ENCODE measurements around the gene RETREG2.

Gene RETREG2

GRCh38 chr2:219177552-219178376 lies at the start of gene RETREG2:
Gene RETREG2, plus strand, starts transcription at chr2:219178275. Its CDS starts 78 bp downstream, at chr2:219178353.
- peak; percentile 66; the same call in 1 of the 2 replicates for TF ChIP-seq CTCF (IDR thresholded peaks at IDR 0.05; ENCODE audit: borderline replicate concordance, insufficient read depth, low read depth, low read length)
- H3K4me3 ChIP-seq (ENCODE audit: low read depth, low read length), result peak within 1 kb of the TSS; percentile 64

- no peak for TF ChIP-seq CTCF (IDR thresholded peaks at IDR 0.05; ENCODE audit: borderline replicate concordance, insufficient read depth, low read depth, low read length)
- no peak overlapping the region for H3K4me3 ChIP-seq (ENCODE audit: low read depth, low read length)
Measured at GRCh38 chr2:219128396-219128795, 49.7 kb upstream of the RETREG2 start.

- no peak for TF ChIP-seq CTCF (IDR thresholded peaks at IDR 0.05; ENCODE audit: borderline replicate concordance, insufficient read depth, low read depth, low read length)
- H3K4me3 ChIP-seq (ENCODE audit: low read depth, low read length), result no peak overlapping the region
Measured at GRCh38 chr2:219129589-219129988, 48.5 kb upstream of the RETREG2 start.

GRCh38 chr2:219131327-219131726 lies 46.7 kb upstream of the RETREG2 start:
- no peak overlapping the region for H3K4me3 ChIP-seq (ENCODE audit: low read depth, low read length)
- TF ChIP-seq CTCF (IDR thresholded peaks at IDR 0.05; ENCODE audit: borderline replicate concordance, insufficient read depth, low read depth, low read length), result no peak

GRCh38 chr2:219131744-219132143 lies 46.3 kb upstream of the RETREG2 start:
- no peak for TF ChIP-seq CTCF (IDR thresholded peaks at IDR 0.05; ENCODE audit: borderline replicate concordance, insufficient read depth, low read depth, low read length)
- H3K4me3 ChIP-seq (ENCODE audit: low read depth, low read length), result no peak overlapping the region

- no peak for TF ChIP-seq CTCF (IDR thresholded peaks at IDR 0.05; ENCODE audit: borderline replicate concordance, insufficient read depth, low read depth, low read length)
Measured at GRCh38 chr2:219133976-219134375, 44.1 kb upstream of the RETREG2 start.

GRCh38 chr2:219140722-219141121 lies 37.4 kb upstream of the RETREG2 start:
- no peak for TF ChIP-seq CTCF (IDR thresholded peaks at IDR 0.05; ENCODE audit: borderline replicate concordance, insufficient read depth, low read depth, low read length)
- H3K4me3 ChIP-seq (ENCODE audit: low read depth, low read length), result no peak overlapping the region

More at GRCh38 chr2:219133976-219134375, 44.1 kb upstream of the RETREG2 start:
- H3K4me3 ChIP-seq (ENCODE audit: low read depth, low read length), result no peak overlapping the region

Measured in GM12875 (cell line).